Caco-2 (cell line): ENCODE results near the gene SARDH. TPM values are rescaled to one million over a fixed set of nuclear protein-coding genes. Genes with fewer than 3 reads are reported as not detected.

ENCODE experiments used
- BruUV-seq: library from RNA; stranded (reverse); fragments of 400-500 nt; replicated peaks from 2 replicates; lab custom pipeline; 2021; lab: Mats Ljungman, UMichigan
- CTCF ChIA-PET: fragments of 300-600 bp; sonication (Branson Sonifier 250); formaldehyde crosslinking; loops from one replicate; lab custom pipeline; 2022; ENCODE audit warnings: antibody characterized with exemption; lab: Charles Lee
- POLR2A ChIA-PET: fragments of 300-600 bp; sonication (Branson Sonifier 250); formaldehyde crosslinking; loops from one replicate; lab custom pipeline; 2022; ENCODE audit warnings: antibody characterized with exemption; lab: Charles Lee
- DNase-seq, 2 experiments: peaks; one replicate each; pipeline versions ENCODE4 v3.0.0 to v3.0.0-alpha.2; 2020 to 2022
- H3K27me3 ChIP-seq: replicated peaks from 2 replicates; pipeline ENCODE4 v1.6.0; 2011; ENCODE audit warnings: low read length; ENCODE audit not compliant: control insufficient read depth, insufficient read depth
- H3K36me3 ChIP-seq: 2 replicates; pipeline ENCODE4 v1.5.1; 2011; ENCODE audit warnings: low read length; ENCODE audit not compliant: control insufficient read depth, insufficient read depth
- H3K4me1 ChIP-seq: fragments of 250-450 bp; sonication (Bioruptor Pico); 2 replicates; pipeline ENCODE4 v1.5.1; 2020; ENCODE audit warnings: mild to moderate bottlenecking
- H3K4me3 ChIP-seq: 2 replicates; pipeline ENCODE4 v1.5.1; 2011; ENCODE audit warnings: low read depth, mild to moderate bottlenecking, control low read depth, low read length
- H3K9me3 ChIP-seq: fragments of 250-450 bp; sonication (Bioruptor Pico); 2 replicates; pipeline ENCODE4 v1.5.1; 2020; ENCODE audit warnings: mild to moderate bottlenecking, moderate library complexity
- H3K27ac Mint-ChIP-seq: one replicate; pipeline ENCODE4 v1.8.0; 2022; ENCODE audit warnings: mixed read lengths; ENCODE audit not compliant: unreplicated experiment
- H3K27me3 Mint-ChIP-seq: one replicate; pipeline ENCODE4 v1.8.0; 2022; ENCODE audit warnings: mixed read lengths; ENCODE audit not compliant: insufficient read depth, unreplicated experiment
- H3K36me3 Mint-ChIP-seq: one replicate; pipeline ENCODE4 v1.8.0; 2022; ENCODE audit warnings: mild to moderate bottlenecking, mixed read lengths; ENCODE audit not compliant: insufficient read depth, unreplicated experiment
- H3K4me1 Mint-ChIP-seq: one replicate; pipeline ENCODE4 v1.8.0; 2022; ENCODE audit warnings: low read depth, mixed read lengths; ENCODE audit not compliant: unreplicated experiment
- H3K4me3 Mint-ChIP-seq: one replicate; pipeline ENCODE4 v1.8.0; 2022; ENCODE audit warnings: mild to moderate bottlenecking, moderate library complexity, mixed read lengths; ENCODE audit not compliant: unreplicated experiment
- H3K9me3 Mint-ChIP-seq: one replicate; pipeline ENCODE4 v1.8.0; 2022; ENCODE audit warnings: mixed read lengths; ENCODE audit not compliant: unreplicated experiment
- intact Hi-C: fragments of 100-400 bp; cut with micrococcal nuclease; formaldehyde crosslinking; loops from one replicate; pipeline ENCODE4 v1.10.0; 2022; ENCODE audit not compliant: unreplicated experiment
- total RNA-seq: library from RNA; stranded (reverse); gene quantifications from 2 replicates; pipeline ENCODE4 v1.2.3, GENCODE V29; 2022
- TF ChIP-seq, protein P1 (sequence below), 2 experiments: fragments of 200-600 bp in 1 of 2; IDR thresholded peaks; 1 replicate in 1 of 2; 2 replicates in 1 of 2; pipeline versions ENCODE4 v1.5.1 to v1.8.0; 2011 to 2022; ENCODE audit warnings: antibody characterized with exemption in 1 of 2, control low read depth in 1 of 2, inconsistent platforms in 1 of 2, low read depth in 1 of 2, low read length in 1 of 2, mild to moderate bottlenecking in 1 of 2, moderate library complexity in 1 of 2; ENCODE audit not compliant: insufficient read depth in 1 of 2, severe bottlenecking in 1 of 2, unreplicated experiment in 1 of 2

SARDH gene
- total RNA-seq, 1 experiment from 2014 or later = 0.36 TPM

DNA sequence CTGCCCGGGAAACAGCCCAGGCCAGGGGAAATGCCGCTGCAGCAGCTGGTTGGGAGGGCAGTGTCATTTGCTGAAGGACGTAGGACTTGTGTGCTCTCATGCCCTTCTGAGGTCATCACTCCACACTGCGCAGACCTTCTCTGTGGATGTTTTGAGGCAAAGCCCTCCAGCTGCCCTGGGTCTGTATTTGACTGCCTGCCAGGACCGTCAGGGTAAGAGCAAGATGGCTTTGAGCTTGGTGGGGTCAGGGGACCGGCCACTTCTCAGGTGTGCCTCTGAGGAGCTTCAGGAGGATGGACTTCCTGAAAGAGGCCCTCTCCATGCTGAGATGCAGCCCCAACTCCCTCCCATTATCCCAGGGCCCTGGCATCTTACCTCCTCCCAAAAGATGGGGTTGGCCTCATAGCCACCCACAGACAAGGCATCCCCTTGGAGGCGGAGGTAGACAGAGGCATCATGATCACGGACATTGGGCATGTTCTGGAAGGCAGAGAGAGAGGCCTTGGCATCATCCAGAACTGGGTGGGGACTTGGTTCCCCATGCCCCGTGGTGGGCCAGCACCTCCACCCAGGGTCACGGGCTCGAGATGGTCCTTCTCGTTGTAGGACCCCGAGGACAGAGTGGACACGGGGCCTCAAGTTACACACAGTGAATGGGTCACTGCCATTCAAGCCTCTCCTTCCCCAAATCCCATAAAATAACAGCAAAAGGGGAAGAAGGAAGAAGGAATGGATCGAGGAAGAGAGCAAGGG is 19.4 kb downstream of the SARDH start:
- H3K27me3 ChIP-seq = no peaks in the 10 kb centered on the region
- Mint-ChIP-seq H3K27me3 (peaks cover 9% of the 10 kb centered on the region), H3K4me3 (no peak overlapping the region), H3K36me3 (no peaks in the 10 kb centered on the region), H3K27ac (no peak overlapping the region), H3K4me1 (peaks cover 7% of the 10 kb centered on the region), H3K9me3 (no peaks in the 10 kb centered on the region)
- POLR2A ChIA-PET = no interaction called here
- no peaks in the 10 kb centered on the region for H3K9me3 ChIP-seq
- no peak for DNase-seq
- intact Hi-C loops = no loop called here
- TF ChIP-seq, protein P1, sequence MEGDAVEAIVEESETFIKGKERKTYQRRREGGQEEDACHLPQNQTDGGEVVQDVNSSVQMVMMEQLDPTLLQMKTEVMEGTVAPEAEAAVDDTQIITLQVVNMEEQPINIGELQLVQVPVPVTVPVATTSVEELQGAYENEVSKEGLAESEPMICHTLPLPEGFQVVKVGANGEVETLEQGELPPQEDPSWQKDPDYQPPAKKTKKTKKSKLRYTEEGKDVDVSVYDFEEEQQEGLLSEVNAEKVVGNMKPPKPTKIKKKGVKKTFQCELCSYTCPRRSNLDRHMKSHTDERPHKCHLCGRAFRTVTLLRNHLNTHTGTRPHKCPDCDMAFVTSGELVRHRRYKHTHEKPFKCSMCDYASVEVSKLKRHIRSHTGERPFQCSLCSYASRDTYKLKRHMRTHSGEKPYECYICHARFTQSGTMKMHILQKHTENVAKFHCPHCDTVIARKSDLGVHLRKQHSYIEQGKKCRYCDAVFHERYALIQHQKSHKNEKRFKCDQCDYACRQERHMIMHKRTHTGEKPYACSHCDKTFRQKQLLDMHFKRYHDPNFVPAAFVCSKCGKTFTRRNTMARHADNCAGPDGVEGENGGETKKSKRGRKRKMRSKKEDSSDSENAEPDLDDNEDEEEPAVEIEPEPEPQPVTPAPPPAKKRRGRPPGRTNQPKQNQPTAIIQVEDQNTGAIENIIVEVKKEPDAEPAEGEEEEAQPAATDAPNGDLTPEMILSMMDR (IDR thresholded peaks at IDR 0.05; ENCODE audit: insufficient read depth in 1 of 2, low read depth in 1 of 2, low read length in 1 of 2, severe bottlenecking in 1 of 2, unreplicated experiment in 1 of 2) = no peak
- H3K4me3 ChIP-seq = no peak overlapping the region
- H3K4me1 ChIP-seq = peaks cover 22% of the 10 kb centered on the region
- no TSS peak for BruUV-seq
- no peaks in the 10 kb centered on the region for H3K36me3 ChIP-seq
- CTCF ChIA-PET = no interaction called here

DNA sequence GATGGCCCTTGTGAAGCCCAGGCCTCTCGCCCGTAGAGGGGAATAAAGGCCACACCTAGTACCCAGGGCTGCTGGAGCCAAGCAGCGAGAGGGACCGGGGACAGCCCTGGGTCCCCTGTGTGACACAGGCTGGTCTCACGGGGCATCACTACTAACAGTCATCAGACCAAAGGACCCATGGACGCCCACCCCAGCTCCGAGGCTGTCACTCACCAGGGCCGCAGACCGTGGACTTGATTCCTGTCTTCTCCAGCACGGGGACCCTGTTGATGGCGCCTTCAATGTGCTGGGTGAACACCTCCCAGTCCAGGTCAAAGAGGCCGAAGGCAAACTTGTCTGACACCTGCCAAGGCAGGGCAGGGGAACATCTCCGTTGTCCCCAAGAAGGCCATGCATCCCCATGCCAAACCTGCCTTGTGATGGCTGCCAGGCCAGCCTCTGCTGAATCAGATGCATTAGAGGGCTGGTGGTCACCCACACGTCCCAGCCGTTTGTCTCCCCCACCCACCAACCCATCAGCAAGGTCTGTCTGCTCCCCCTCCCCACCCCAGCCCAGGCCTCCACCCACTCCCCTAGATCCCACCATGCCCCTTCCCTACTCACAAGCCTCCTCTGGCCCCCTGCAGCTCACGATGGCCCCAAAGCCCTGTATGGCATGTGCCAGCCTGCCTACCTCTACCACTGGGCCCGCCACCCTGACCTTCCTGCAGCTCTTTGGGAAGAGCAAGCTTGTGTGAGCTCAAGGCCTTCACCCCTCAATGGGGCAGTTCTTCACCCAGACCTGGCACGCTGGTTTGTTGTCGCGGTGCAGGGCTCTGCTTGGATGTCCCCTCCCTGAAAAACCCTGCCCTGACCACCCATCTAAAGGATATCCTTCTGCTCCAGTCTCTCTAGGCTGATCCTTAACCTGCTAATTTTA is 20.8 kb downstream of the SARDH start:
- POLR2A ChIA-PET = no interaction called here
- Mint-ChIP-seq H3K36me3 (no peaks in the 10 kb centered on the region), H3K9me3 (no peaks in the 10 kb centered on the region), H3K27me3 (peaks cover 9% of the 10 kb centered on the region), H3K4me3 (no peak overlapping the region), H3K27ac (no peak overlapping the region), H3K4me1 (peaks cover 7% of the 10 kb centered on the region)
- Histone ChIP-seq H3K4me3 (no peak overlapping the region), H3K9me3 (no peaks in the 10 kb centered on the region), H3K36me3 (no peaks in the 10 kb centered on the region), H3K4me1 (peaks cover 25% of the 10 kb centered on the region), H3K27me3 (no peaks in the 10 kb centered on the region)
- CTCF ChIA-PET = no interaction called here
- no peak for DNase-seq
- TF ChIP-seq, protein P1 (IDR thresholded peaks at IDR 0.05; ENCODE audit: insufficient read depth in 1 of 2, low read depth in 1 of 2, low read length in 1 of 2, severe bottlenecking in 1 of 2, unreplicated experiment in 1 of 2) = no peak
- BruUV-seq = no TSS peak
- intact Hi-C loops = loop anchor here (2.0 kb wide), 1 partner anchor 27 kb away; no protein-coding TSS in a partner anchor

DNA sequence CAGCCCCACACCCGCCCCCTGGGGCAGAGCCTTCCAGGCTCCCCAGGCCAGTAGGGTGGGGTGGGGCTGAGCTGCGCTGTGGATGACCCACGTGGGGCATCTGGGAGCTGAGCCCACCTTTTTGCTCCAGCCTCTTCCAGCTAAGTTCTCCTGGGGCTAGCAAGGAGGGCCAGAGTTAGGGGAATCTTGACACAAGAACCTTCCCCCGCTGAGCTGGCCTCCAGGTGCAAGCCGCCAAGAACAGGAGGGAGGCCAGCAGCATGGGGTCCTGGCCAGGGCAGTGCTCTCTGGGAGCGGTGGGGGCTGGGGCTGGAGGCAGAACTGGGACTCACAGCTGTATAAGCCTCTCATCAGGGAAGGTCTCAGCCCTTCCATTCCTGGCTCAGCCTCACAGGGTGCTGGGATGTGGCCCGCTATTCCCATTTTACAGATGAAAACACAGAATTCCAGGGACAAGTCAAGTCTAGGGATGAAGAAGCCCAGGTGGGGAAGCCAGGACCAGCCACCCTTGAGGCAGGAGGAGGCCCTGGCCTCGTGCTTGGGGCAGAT is 21.5 kb downstream of the SARDH start:
- Histone ChIP-seq H3K4me3 (no peak overlapping the region), H3K4me1 (peaks cover 25% of the 10 kb centered on the region), H3K9me3 (no peaks in the 10 kb centered on the region), H3K27me3 (no peaks in the 10 kb centered on the region), H3K36me3 (no peaks in the 10 kb centered on the region)
- POLR2A ChIA-PET = no interaction called here
- TF ChIP-seq, protein P1 (IDR thresholded peaks at IDR 0.05; ENCODE audit: insufficient read depth in 1 of 2, low read depth in 1 of 2, low read length in 1 of 2, severe bottlenecking in 1 of 2, unreplicated experiment in 1 of 2) = no peak
- DNase-seq = no peak
- Mint-ChIP-seq H3K27ac (no peak overlapping the region), H3K4me3 (no peak overlapping the region), H3K27me3 (peaks cover 8% of the 10 kb centered on the region), H3K9me3 (no peaks in the 10 kb centered on the region), H3K36me3 (no peaks in the 10 kb centered on the region), H3K4me1 (peaks cover 7% of the 10 kb centered on the region)
- CTCF ChIA-PET = no interaction called here
- no TSS peak for BruUV-seq
- intact Hi-C loops = loop anchor here (2.0 kb wide), 1 partner anchor 26 kb away; no protein-coding TSS in a partner anchor
